Psoas muscle (tissue), 8 donors: ENCODE results near the gene PLCE1. TPM values are rescaled to one million over a fixed set of nuclear protein-coding genes. Genes with fewer than 3 reads are reported as not detected.

ENCODE experiments used
- ATAC-seq, 4 donors: fragments of 200-7000 bp; cut with Tn5 transposase; one replicate each; pipeline ENCODE4 v1.9.1; 2020; ENCODE audit warnings: moderate library complexity in 3 of 4, mild to moderate bottlenecking in 2 of 4
- DNase-seq, 2 donors: peaks; one replicate each; pipeline ENCODE4 v3.0.0-alpha.2; 2020
- H3K27ac ChIP-seq: fragments of 200-600 bp; one replicate; pipeline ENCODE4 v1.8.0; 2022
- H3K27me3 ChIP-seq, 3 donors: fragments of 200-600 bp in 1 of 3; one replicate each; pipeline versions ENCODE4 v1.6.1 to v1.8.0; 2013 to 2022; ENCODE audit warnings: low read length in 2 of 3, mild to moderate bottlenecking in 2 of 3, moderate library complexity in 1 of 3; ENCODE audit not compliant: insufficient read depth in 3 of 3
- H3K36me3 ChIP-seq, 2 donors: fragments of 200-600 bp in 1 of 2; one replicate each; pipeline versions ENCODE4 v1.6.1 to v1.8.0; 2013 to 2022; ENCODE audit warnings: low read depth in 1 of 2, mild to moderate bottlenecking in 1 of 2, moderate library complexity in 1 of 2; ENCODE audit not compliant: insufficient read depth in 1 of 2
- H3K4me1 ChIP-seq: fragments of 200-600 bp; one replicate; pipeline ENCODE4 v1.8.0; 2022
- H3K4me3 ChIP-seq: fragments of 200-600 bp; one replicate; pipeline ENCODE4 v1.8.0; 2022; ENCODE audit warnings: mild to moderate bottlenecking
- H3K9me3 ChIP-seq: fragments of 200-600 bp; one replicate; pipeline ENCODE4 v1.8.0; 2022
- CTCF ChIP-seq: fragments of 200-600 bp; IDR thresholded peaks from one replicate; pipeline ENCODE4 v1.8.0; 2022; ENCODE audit warnings: antibody characterized with exemption
- WGBS, 3 donors: extraction: QIAGEN DNeasy Blood & Tissue Kit; methylation state at CpG; one replicate each; pipeline versions ENCODE4 v1.1.6 to v1.1.7; 2013; 5-methylcytosine and 5-hydroxymethylcytosine counted together
- intact Hi-C, 2 donors: fragments of 100-400 bp; cut with DNase I; formaldehyde crosslinking; loops; one replicate each; pipeline versions ENCODE4 v1.11.0 to v1.14.2; 2022
- polyA plus RNA-seq, 3 donors: library from polyadenylated mRNA; stranded (reverse); fragments of 200-250 nt; gene quantifications; one replicate each; pipeline ENCODE4 v1.2.3, GENCODE V29; 2013
- total RNA-seq, 4 donors: library from RNA; stranded (reverse); fragmentation: NEBNext Ultra II Directional in 2 of 4; extraction: Animal tissue kit (Norgen Biotek cat#: 25700) in 2 of 4; gene quantifications; one replicate each; pipeline versions ENCODE4 v1.2.1 to v1.2.4, GENCODE V29; 2021 to 2023
- donor health status: healthy with polysubstance abuse.
- donor health status: DM: no; HTN: no; CAD: no; lungs with moderate emphysema.
- donor health status: Bipolar disorder and iron deficiency.
- donor health status: healthy.
- donor health status: DM: yes; HTN: yes; CAD: no.
- donor health status: DM: no; HTN: no; CAD: no.
- donor health status: DM: no; HTN: no; CAD: no.
- donor health status: DM: yes; HTN: yes; CAD: no.

The PLCE1 gene
- total and polyA plus RNA-seq, 7 donors, result 0.43 to 11.5 (median 2.8) TPM

GRCh38 chr10:94036766-94037033, 43.0 kb downstream of the PLCE1 start:
- no peaks in the 10 kb centered on the region for H3K27me3 ChIP-seq
- no peaks in the 10 kb centered on the region for H3K36me3 ChIP-seq
- H3K4me3 ChIP-seq, result no peak overlapping the region
- ATAC-seq (no peak), DNase-seq (no peak)
- intact Hi-C loops, result no loop called here
- peaks cover 7% of the 10 kb centered on the region for H3K4me1 ChIP-seq
- TF ChIP-seq CTCF, result no peak
- WGBS, 3 donors, result 10 to 15% (median 14%) methylated on average over 1 of the region's 1 CpG
- H3K9me3 ChIP-seq, result no peaks in the 10 kb centered on the region
- no peak overlapping the region for H3K27ac ChIP-seq

- 47 to 72% (median 60%) methylated on average over 3 of the region's 3 CpGs for WGBS, 3 donors
- Histone ChIP-seq H3K27ac (no peak overlapping the region), H3K9me3 (no peaks in the 10 kb centered on the region), H3K4me3 (no peak overlapping the region), H3K4me1 (peaks cover 10% of the 10 kb centered on the region), H3K27me3 (no peaks in the 10 kb centered on the region), H3K36me3 (no peaks in the 10 kb centered on the region)
- intact Hi-C loops, result no loop called here
- DNase-seq, result no peak
- TF ChIP-seq CTCF, result no peak
- no peak for ATAC-seq
Observed at GRCh38 chr10:94037286-94037685, 43.6 kb downstream of the PLCE1 start.

GRCh38 chr10:94038024-94038423, 44.3 kb downstream of the PLCE1 start:
- intact Hi-C loops, result no loop called here
- DNase-seq (no peak), ATAC-seq (no peak)
- Histone ChIP-seq H3K27me3 (no peaks in the 10 kb centered on the region), H3K9me3 (no peaks in the 10 kb centered on the region), H3K4me3 (no peak overlapping the region), H3K4me1 (peaks cover 11% of the 10 kb centered on the region), H3K27ac (no peak overlapping the region), H3K36me3 (no peaks in the 10 kb centered on the region)
- 57 to 60% (median 58%) methylated on average over 4 of the region's 4 CpGs for WGBS, 3 donors
- no peak for TF ChIP-seq CTCF

- peaks cover 11% of the 10 kb centered on the region for H3K4me1 ChIP-seq
- no peaks in the 10 kb centered on the region for H3K36me3 ChIP-seq
- H3K4me3 ChIP-seq, result no peak overlapping the region
- H3K27ac ChIP-seq, result no peak overlapping the region
- ATAC-seq, result no peak
- intact Hi-C loops, result no loop called here
- WGBS, 3 donors, result 95 to 98% (median 96%) methylated on average over 4 of the region's 4 CpGs
- H3K27me3 ChIP-seq, result no peaks in the 10 kb centered on the region
- no peak for DNase-seq
- TF ChIP-seq CTCF, result no peak
- no peaks in the 10 kb centered on the region for H3K9me3 ChIP-seq
Observed at GRCh38 chr10:94041206-94041605, 47.5 kb downstream of the PLCE1 start.

- Histone ChIP-seq H3K27ac (no peak overlapping the region), H3K27me3 (no peaks in the 10 kb centered on the region), H3K4me1 (peaks cover 14% of the 10 kb centered on the region), H3K36me3 (no peaks in the 10 kb centered on the region), H3K9me3 (no peaks in the 10 kb centered on the region), H3K4me3 (no peak overlapping the region)
- WGBS, 3 donors, result 46 to 50% (median 46%) methylated on average over 3 of the region's 3 CpGs
- DNase-seq, result no peak
- peak; percentile 16 for TF ChIP-seq CTCF
- ATAC-seq, result peak; percentile 75 to 84 (median 78)
- intact Hi-C loops, result no loop called here
Observed at GRCh38 chr10:94042001-94042833, 48.5 kb downstream of the PLCE1 start.
